Transverse colon (tissue), 4 donors: Measurements from ENCODE around the gene HINT3. TPM values are rescaled to one million over a fixed set of nuclear protein-coding genes. Genes with fewer than 3 reads are reported as not detected.

Experiments
- DNase-seq: peaks from one replicate; pipeline ENCODE4 v3.0.0-alpha.2; 2019
- H3K27ac ChIP-seq, 4 donors: fragments of 200-600 bp; sonication (generic); 2 replicates each; pipeline ENCODE4 v1.5.1; 2016 to 2018; ENCODE audit warnings: inconsistent platforms in 4 of 4
- H3K27me3 ChIP-seq: fragments of 200-600 bp; sonication (generic); 2 replicates; pipeline ENCODE4 v1.5.1; 2017; ENCODE audit warnings: inconsistent platforms
- H3K36me3 ChIP-seq, 4 donors: fragments of 200-600 bp; sonication (generic); 2 replicates each; pipeline ENCODE4 v1.5.1; 2017 to 2019; ENCODE audit warnings: inconsistent platforms in 4 of 4
- H3K4me1 ChIP-seq, 4 donors: fragments of 200-600 bp; sonication (generic); 2 replicates each; pipeline ENCODE4 v1.5.1; 2017 to 2020; ENCODE audit warnings: inconsistent platforms in 4 of 4
- H3K4me3 ChIP-seq, 4 donors: fragments of 200-600 bp; sonication (generic); 1 replicate in 1 of 4; 2 replicates in 3 of 4; pipeline versions ENCODE4 v1.5.1 to v1.6.1; 2017 to 2019; ENCODE audit warnings: inconsistent platforms in 4 of 4
- H3K9me3 ChIP-seq, 2 donors: fragments of 200-600 bp; sonication (generic); 2 replicates each; pipeline ENCODE4 v1.5.1; 2017 to 2019; ENCODE audit warnings: inconsistent platforms in 2 of 2
- EP300 ChIP-seq: sonication (generic); formaldehyde crosslinking; IDR thresholded peaks from one replicate; pipeline ENCODE4 v1.6.1; 2017; ENCODE audit warnings: antibody characterized with exemption, low read depth
- POLR2A ChIP-seq: fragments of 450-650 bp; IDR thresholded peaks from one replicate; pipeline ENCODE4 v1.6.1; 2016; ENCODE audit warnings: antibody characterized with exemption, mild to moderate bottlenecking, moderate library complexity
- POLR2AphosphoS5 ChIP-seq, 3 donors: sonication (generic); formaldehyde crosslinking; IDR thresholded peaks; one replicate each; pipeline ENCODE4 v1.6.1; 2016; ENCODE audit warnings: antibody characterized with exemption in 3 of 3
- WGBS, 2 donors: methylation state at CpG; one replicate each; pipeline ENCODE4 v1.1.5; 2018; ENCODE audit warnings: low coverage in 1 of 2; 5-methylcytosine and 5-hydroxymethylcytosine counted together
- in situ Hi-C, 4 donors: fragments of 200-750 bp; cut with MboI; loops; one replicate each; pipeline versions ENCODE4 v1.15.0 to v1.15.1; 2017; ENCODE audit warnings: low sequenced_read_pairs in 3 of 4, low pct_ligation_motif_present in 1 of 4, low pct_unique_long_range_greater_than_20kb in 1 of 4
- intact Hi-C: fragments of 100-400 bp; cut with DNase I; formaldehyde crosslinking; loops from one replicate; pipeline ENCODE4 v1.15.1; 2023; ENCODE audit warnings: low total_unique reads
- total RNA-seq, 4 donors: library from RNA; depleted of rRNA; stranded (reverse); fragments of >200 nt; gene quantifications; one replicate each; pipeline ENCODE4 v1.1.0, GENCODE V29; 2016
- TF ChIP-seq, protein P1 (sequence below), 5 experiments: fragments of 200-600 bp in 3 of 5; fragments of 450-650 bp in 2 of 5; sonication (generic) in 3 of 5; IDR thresholded peaks; 1 replicate in 2 of 5; 2 replicates in 3 of 5; pipeline ENCODE4 v1.5.1; 2016 to 2017; ENCODE audit warnings: antibody characterized with exemption in 5 of 5, inconsistent platforms in 3 of 5, mild to moderate bottlenecking in 2 of 5, moderate library complexity in 1 of 5

The HINT3 gene
- total RNA-seq, 4 donors from 2014 or later: 23.5 to 35.2 (median 30.7) TPM

DNA sequence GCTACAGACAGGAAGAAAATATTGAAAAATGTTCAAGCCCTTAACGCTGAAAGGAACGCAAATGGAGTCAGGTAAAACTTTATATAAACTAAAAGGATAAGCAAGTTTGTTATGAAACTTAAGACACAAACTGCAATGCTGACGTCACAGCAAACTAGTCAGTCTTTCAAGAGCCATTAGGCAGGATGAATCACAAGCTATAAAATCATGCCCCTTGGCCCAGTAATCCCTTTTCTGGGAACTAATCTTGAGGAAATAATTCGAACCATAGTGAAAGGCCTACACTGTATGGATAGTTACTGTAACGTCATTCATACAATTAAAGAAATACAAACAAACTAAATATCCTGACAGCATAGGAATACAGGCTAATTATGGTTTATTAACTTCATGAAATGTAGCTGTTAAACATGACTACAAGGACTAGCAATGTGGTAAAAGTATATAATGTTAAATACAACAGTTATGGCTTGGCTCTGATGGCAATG lies 42.7 kb upstream of the HINT3 start:
- in situ Hi-C loops: no loop called here
- intact Hi-C loops: no loop called here
- Histone ChIP-seq H3K4me3 (no peak overlapping the region), H3K36me3 (no peaks in the 10 kb centered on the region), H3K4me1 (peaks cover 6 to 49% (median 19%) of the 10 kb centered on the region in 4 donors), H3K9me3 (no peaks in the 10 kb centered on the region), H3K27me3 (no peaks in the 10 kb centered on the region), H3K27ac (peak overlapping the region; percentile 36 to 62 (median 57))
- TF ChIP-seq EP300 (no peak), POLR2AphosphoS5 (IDR thresholded peaks at IDR 0.05) (peak in 2 of 3 donors; percentile 59 to 61)
- WGBS, 2 donors: 28 to 44% methylated on average over 4 to 5 of the region's 5 CpGs
- peak; percentile 69 for DNase-seq

DNA sequence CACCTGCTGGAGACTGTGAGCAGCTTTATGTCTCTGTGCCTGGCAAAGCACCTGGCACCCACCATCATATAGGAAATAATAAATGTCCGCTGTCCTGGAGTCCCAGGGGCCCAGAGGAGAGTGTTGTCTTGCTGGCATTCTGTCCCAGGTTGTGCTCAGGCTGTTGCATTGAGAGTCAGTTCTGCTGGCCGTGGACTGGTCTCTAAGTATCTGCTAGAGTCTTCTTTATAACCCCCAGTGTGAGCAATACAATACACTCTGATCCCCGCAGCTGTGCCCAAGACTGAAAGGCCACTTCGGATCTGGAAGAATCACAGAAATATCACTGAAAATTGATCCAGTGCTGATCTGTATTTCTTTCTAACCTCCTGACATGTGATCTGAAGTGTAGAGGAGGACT lies 38.3 kb upstream of the HINT3 start:
- peak; percentile 24 for DNase-seq
- intact Hi-C loops: no loop called here

DNA sequence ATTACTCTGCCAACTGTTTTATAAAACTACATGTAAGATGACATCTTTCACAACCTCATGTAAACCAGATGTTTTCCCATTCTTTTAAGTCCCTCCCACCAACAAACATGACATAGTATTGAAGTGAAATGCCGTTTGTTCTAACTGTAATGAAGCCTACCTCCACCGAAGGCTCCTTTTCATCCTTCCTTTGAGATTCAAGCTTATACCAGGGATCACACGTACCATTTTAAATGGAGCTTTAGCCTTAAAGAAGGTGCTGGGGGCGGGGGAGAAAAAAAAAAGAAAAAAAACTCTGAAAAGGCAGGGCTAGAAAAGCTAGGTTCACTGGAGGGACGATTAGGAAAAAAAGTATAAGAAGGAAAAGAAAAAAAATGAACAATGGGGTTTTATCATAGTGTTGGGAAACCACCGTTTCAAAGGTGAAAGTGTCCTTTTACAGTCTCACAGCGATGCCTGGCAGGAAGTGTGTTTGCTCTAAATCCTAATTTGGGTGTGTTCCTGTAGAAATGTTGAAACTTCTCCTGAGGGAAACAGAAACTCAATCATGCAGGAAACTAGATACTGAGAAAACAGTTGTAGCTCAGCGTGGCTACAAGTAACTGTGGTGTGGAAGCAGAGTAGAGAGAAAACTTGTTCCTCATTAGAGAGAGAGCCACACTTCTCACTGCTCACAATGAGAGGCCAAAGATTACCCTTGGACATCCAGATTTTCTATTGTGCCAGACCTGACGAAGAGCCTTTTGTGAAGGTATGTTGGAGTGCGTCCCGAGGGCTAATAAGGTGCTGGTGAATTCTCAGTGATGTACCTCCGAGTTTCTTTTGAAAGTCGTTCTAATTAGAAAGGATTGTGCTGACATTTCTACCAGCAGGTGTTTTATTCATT lies 37.6 kb upstream of the HINT3 start:
- TF ChIP-seq EP300 (no peak), POLR2AphosphoS5 (IDR thresholded peaks at IDR 0.05) (peak; percentile 78 to 93 (median 86)), POLR2A (peak; percentile 86)
- TF ChIP-seq, protein P1, sequence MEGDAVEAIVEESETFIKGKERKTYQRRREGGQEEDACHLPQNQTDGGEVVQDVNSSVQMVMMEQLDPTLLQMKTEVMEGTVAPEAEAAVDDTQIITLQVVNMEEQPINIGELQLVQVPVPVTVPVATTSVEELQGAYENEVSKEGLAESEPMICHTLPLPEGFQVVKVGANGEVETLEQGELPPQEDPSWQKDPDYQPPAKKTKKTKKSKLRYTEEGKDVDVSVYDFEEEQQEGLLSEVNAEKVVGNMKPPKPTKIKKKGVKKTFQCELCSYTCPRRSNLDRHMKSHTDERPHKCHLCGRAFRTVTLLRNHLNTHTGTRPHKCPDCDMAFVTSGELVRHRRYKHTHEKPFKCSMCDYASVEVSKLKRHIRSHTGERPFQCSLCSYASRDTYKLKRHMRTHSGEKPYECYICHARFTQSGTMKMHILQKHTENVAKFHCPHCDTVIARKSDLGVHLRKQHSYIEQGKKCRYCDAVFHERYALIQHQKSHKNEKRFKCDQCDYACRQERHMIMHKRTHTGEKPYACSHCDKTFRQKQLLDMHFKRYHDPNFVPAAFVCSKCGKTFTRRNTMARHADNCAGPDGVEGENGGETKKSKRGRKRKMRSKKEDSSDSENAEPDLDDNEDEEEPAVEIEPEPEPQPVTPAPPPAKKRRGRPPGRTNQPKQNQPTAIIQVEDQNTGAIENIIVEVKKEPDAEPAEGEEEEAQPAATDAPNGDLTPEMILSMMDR (IDR thresholded peaks at IDR 0.05): no peak
- Histone ChIP-seq H3K36me3 (peaks cover 0 to 11% (median 4%) of the 10 kb centered on the region in 4 donors), H3K4me3 (peak overlapping the region; percentile 8 to 52 (median 38)), H3K27me3 (no peaks in the 10 kb centered on the region), H3K27ac (peak overlapping the region; percentile 83 to 91 (median 87)), H3K4me1 (peaks cover 2 to 65% (median 18%) of the 10 kb centered on the region in 4 donors), H3K9me3 (no peaks in the 10 kb centered on the region)
- in situ Hi-C loops: no loop called here
- intact Hi-C loops: no loop called here
- DNase-seq: peak; percentile 58
- WGBS, 2 donors: 13 to 19% methylated on average over 8 to 13 of the region's 13 CpGs

More for the DNA sequence above, 38.3 kb upstream of the HINT3 start:
- 43 to 48% methylated on average over 1 to 4 of the region's 4 CpGs for WGBS, 2 donors
- H3K4me3 ChIP-seq: no peak overlapping the region
- TF ChIP-seq POLR2A (no peak), POLR2AphosphoS5 (IDR thresholded peaks at IDR 0.05) (no peak), EP300 (no peak)
- TF ChIP-seq, protein P1 (IDR thresholded peaks at IDR 0.05): no peak
- peaks cover 2 to 68% (median 20%) of the 10 kb centered on the region in 4 donors for H3K4me1 ChIP-seq
- H3K27ac ChIP-seq: peak overlapping the region; percentile 83 to 91 (median 87)
- H3K9me3 ChIP-seq: no peaks in the 10 kb centered on the region
- H3K27me3 ChIP-seq: no peaks in the 10 kb centered on the region
- peaks cover 0 to 11% (median 3%) of the 10 kb centered on the region in 4 donors for H3K36me3 ChIP-seq
- in situ Hi-C loops: no loop called here

DNA sequence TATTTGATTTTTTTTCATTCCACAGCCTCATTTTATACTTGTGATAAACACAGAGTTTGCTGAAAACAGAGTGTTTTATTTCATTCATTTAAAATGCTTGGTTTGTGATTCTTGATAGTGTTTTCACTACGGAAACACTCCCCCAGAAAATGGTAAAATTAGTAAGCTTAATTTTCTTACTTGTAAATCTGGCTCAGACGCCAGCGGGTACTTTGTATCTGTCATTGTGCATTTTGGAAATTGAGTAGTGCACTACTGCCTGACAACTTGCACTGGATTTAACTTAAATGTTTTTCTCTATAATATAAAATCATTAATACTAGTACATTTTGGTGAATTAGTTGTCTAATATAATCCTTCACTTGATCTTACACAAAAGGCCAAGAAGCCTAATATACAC lies 37.0 kb upstream of the HINT3 start:
- no peaks in the 10 kb centered on the region for H3K27me3 ChIP-seq
- H3K36me3 ChIP-seq: peaks cover 0 to 11% (median 4%) of the 10 kb centered on the region in 4 donors
- peak overlapping the region; percentile 8 to 52 (median 38) for H3K4me3 ChIP-seq
- DNase-seq: no peak
- no peaks in the 10 kb centered on the region for H3K9me3 ChIP-seq
- TF ChIP-seq EP300 (no peak), POLR2AphosphoS5 (IDR thresholded peaks at IDR 0.05) (no peak), POLR2A (no peak)
- TF ChIP-seq, protein P1 (IDR thresholded peaks at IDR 0.05): no peak
- peak overlapping the region; percentile 83 to 91 (median 87) for H3K27ac ChIP-seq
- WGBS, 2 donors: 24 to 34% methylated on average over 3 of the region's 3 CpGs
- H3K4me1 ChIP-seq: peaks cover 2 to 59% (median 20%) of the 10 kb centered on the region in 4 donors
- in situ Hi-C loops (no loop called here), intact Hi-C loops (no loop called here)
